IPS-11a (cell line): ENCODE measurements around the gene UCP3.

ENCODE experiments used
- H3K4me3 ChIP-seq: one replicate; pipeline ENCODE4 v1.5.1; 2013; ENCODE audit warnings: low read depth, low read length, control low read depth

The UCP3 gene

DNA sequence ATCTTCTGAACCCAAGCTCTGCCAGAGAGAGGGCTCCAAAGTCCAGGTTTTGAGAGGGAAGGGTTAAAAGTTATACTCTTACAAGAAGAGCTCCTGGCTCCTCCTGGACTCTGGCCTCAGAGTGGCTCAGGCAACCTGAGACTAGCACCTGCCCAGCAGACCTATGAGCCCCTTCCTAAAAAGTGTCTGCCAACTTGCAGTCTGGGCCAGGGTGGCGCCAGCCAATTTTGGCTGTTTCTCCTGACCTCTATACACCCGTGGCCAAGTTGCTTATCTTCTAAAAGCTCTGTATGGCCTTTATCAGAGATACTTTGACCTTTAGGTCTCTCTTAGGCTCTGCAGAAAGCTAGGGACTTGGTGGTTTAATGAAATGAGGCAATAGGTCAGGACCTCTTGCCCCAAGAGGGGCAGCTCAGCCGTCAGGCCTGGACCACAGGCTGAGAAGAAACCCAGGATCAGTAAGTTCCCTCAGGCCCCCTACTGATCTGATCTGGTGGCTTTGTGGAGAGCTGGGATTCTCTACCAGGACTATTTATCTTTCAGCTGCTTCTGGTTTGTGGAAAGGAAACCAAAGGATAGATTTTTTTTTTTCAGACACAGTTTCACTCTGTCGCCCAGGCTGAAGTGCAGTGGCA lies 10.3 kb upstream of the UCP3 start:
- H3K4me3 ChIP-seq: no peak overlapping the region

GRCh38 chr11:74018331-74019005 lies 9.6 kb upstream of the UCP3 start:
- H3K4me3 ChIP-seq: no peak overlapping the region

DNA sequence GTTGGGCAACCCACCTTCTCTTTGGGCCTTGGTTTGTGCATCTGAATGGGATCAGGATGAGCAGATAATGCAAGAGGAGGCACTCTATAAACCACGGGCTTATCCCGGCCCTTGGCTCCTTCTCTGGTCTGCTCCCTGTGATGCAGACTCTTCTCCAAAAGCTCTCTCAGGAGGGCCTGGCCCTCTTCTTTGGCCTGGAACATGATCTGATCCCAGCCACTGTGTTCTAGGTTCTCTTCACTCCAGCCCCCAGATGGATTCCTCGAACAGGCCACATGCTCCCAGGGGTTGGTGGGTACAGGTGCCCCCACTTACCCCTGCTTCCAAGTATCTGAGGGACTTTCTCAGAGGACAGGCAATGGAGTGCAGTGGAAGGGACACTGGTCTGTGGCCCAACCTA lies 8.7 kb upstream of the UCP3 start:
- H3K4me3 ChIP-seq: no peak overlapping the region

GRCh38 chr11:74015919-74016684 lies 7.2 kb upstream of the UCP3 start:
- H3K4me3 ChIP-seq: no peak overlapping the region

- no peak overlapping the region for H3K4me3 ChIP-seq
Observed at GRCh38 chr11:74014880-74015279, 6.0 kb upstream of the UCP3 start.

GRCh38 chr11:74013141-74013540 lies 4.3 kb upstream of the UCP3 start:
- H3K4me3 ChIP-seq: no peak overlapping the region

- no peak overlapping the region for H3K4me3 ChIP-seq
Observed at GRCh38 chr11:74012074-74012809, 3.4 kb upstream of the UCP3 start.

DNA sequence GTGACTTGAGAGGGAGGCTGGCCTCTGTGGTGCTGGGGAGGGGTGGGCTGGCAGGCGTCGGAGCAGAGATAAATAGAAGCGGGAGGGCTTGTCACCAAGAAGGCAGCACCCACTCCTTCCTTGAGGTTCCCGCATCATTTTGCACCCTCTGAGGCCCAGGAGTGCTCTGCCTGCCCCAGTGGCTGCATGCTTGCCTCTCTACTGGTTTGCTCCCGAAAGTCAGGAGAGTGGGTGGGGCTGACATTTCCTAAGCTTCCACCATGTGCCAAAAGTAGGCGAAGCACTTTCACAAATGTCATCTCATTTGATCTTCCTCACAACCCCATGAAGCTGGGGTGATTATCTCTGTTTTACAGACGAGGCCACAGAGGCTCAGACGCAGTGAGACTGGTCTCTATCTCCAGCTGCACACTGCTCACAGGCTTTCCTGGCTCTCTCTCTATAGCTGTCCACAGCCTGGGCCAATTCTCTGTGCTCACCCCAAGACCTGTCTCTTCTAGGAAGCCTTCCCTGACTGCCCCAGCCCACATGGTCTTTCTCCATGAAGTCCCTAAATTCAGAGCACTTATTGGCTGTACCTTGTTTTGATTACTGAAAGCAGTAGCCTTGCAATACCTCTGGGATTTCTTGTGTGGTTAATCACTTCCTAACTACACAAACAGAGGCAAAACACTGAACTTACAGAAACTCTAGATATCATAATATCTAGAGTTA lies 2.6 kb upstream of the UCP3 start:
- H3K4me3 ChIP-seq: no peak overlapping the region

- no peak overlapping the region for H3K4me3 ChIP-seq
Observed at GRCh38 chr11:74010306-74011300, 1.7 kb upstream of the UCP3 start.

DNA sequence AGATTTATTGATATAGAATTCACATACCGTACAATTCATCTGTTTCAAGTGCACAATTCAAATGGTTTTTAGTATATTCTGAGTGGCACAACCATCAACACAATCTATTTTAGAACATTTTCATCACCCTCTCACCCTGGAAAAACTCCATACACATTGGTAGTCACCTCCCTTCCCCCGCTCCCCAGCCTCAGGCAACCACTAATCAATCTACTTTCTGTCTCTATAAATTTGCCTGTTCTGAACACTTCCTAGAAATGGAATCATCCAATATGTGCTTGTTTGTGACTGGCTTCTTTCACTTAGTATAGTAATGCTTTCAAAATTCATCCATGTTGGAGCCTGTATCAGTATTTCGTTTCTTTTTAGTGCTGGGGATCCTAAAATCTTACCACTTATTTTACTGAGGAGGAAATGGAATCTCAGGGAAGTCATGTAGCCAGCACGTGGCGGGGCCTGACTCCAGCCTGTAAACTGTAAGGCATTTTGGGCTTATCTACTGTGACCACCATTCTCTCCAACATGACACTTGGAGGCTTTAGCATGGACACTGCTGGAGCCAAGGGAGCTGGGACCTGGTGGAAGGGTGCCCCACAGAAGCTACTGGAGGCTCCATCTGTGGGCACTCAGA lies 905 bp upstream of the UCP3 start:
- H3K4me3 ChIP-seq: no peak overlapping the region

DNA sequence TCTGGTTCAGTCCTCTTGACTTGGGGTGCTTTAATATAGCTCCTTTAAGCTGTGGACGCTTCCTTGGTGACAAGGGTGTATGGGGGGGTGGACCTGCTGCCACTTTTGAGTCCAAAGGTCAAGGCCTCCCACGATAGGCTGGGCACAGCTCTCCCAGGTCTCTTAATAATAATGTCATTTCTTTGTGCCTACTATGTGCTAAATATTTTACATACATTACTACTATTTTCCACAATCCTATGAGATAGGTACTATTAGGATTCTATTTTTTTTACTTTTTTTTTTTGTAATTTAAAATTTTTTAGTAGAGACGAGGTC lies 304 bp upstream of the UCP3 start:
- no peak overlapping the region for H3K4me3 ChIP-seq

DNA sequence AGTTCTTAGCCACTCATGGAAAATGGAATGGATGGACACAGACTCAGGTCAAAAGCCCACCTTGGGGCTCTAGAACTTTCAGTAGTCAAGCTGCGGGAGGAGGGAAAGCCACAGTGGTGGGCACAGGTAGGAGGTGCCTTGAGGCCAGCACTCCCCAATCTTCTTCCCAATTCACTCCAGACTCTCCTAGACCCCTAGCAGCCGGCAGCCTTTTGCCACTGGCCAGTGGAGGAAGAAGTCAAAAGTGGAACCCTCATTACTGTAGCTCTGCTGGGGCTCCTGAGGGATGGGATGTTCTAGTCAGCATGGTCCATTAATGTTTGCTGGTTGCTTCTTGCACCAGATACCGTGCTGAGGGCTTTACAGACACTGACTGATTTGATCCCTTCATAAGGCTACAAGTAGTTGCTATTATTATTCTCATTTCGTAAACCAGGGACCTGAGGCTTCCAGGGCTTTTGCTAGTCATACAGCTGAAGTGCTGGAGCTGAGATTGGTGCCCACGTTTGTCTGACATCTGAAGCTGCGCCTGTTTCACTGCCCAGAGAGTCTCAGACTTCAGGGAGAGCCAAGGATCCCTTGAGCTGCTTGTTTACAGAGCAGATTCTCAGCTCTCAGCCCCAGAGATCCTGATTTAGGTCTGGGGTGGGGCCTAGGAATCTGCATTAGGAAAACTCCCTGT lies 1.1 kb downstream of the UCP3 start:
- H3K4me3 ChIP-seq: no peak overlapping the region

GRCh38 chr11:74006743-74007304 lies 2.1 kb downstream of the UCP3 start:
- H3K4me3 ChIP-seq: no peak overlapping the region

GRCh38 chr11:74005721-74006517 lies 3.0 kb downstream of the UCP3 start:
- no peak overlapping the region for H3K4me3 ChIP-seq

DNA sequence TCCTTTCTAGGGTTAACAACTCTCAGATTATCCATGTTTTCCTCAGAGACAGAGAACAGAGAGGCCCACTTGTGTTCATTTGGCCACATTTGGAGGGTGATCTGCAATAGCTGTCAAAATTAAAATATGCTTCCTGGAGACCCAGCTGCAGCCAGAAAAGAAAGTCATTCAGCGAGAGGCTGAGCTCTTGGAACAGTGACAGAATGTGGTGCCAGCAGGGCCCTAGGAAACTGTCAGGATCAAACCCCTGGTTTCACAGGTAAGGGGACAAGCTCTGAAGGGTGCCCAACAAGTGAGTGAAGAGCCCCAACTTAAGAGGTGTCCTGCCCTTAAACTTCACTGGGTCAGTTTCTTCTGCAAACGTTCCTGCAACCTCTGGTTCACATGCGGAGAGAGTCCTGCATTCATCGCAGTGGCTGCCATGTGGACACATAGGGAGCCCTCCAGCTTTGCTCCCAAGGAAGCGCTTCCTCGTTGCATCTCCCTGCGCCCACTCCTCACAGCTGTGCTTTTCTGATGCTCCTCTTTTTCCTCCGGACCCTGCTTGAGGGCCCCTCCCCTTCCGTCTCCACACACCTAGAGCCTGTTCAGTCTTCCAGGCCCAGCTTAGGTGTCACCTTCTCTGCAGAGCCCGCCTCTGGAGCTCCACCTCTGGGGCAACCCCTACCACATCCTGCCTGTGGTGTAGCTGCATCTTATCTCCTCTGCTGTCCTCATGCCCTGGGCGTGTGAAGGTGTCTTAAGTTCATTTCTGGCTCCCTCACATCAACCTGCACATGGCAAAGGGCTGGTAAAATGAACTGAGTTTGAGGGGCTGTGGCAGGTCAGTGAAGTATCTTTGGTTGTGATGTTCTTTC lies 3.9 kb downstream of the UCP3 start:
- H3K4me3 ChIP-seq: no peak overlapping the region

DNA sequence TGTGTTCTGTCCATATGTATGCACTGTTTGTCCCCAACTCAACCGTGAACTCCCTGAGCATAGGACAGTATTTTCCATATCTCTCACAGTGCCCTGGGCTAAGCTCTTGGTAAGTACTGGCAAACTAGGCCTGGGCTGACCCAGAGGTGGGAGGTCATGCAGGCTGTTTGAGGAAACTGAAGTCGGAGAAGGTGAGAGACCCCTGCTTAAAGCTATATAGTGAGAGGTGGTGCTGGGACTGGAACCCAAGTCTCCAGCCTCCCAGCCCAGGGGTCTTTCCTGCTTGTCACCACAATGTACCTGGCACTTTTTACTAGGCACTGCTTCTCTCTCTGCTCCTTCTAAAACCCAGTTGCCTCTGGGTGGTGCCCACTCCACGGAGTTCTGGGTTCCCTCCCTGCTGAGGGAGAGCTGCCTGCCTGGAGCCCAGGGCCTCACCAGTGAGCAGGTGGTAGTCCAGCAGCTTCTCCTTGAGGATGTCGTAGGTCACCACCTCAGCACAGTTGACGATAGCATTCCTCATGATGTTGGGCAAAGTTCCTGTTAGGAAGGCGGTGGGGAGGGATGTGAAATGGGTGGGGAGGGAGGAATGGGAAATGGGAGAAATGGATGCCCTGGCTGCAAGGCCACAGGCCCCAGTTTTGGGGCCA lies 4.7 kb downstream of the UCP3 start:
- no peak overlapping the region for H3K4me3 ChIP-seq
